NOMO-1 treated with DMSO at 0.1 percent for 48 hours (cell line): ENCODE measurements around the gene ATP2A1.

Experiments
- DNase-seq: peaks from one replicate; lab custom pipeline; 2025; ENCODE audit not compliant: unreplicated experiment; lab: John Stamatoyannopoulos, UW

The ATP2A1 gene

GRCh38 chr16:28878083-28878926, at the start of gene ATP2A1:
TSS of gene ATP2A1 (plus strand) at chr16:28878488. CDS start at chr16:28878672, 184 bp downstream.
- no peak for DNase-seq

- no peak for DNase-seq
These were observed 48.5 kb upstream of the ATP2A1 start for GRCh38 chr16:28829747-28830146.

- no peak for DNase-seq
These were observed 47.8 kb upstream of the ATP2A1 start for GRCh38 chr16:28830531-28830930.

DNA sequence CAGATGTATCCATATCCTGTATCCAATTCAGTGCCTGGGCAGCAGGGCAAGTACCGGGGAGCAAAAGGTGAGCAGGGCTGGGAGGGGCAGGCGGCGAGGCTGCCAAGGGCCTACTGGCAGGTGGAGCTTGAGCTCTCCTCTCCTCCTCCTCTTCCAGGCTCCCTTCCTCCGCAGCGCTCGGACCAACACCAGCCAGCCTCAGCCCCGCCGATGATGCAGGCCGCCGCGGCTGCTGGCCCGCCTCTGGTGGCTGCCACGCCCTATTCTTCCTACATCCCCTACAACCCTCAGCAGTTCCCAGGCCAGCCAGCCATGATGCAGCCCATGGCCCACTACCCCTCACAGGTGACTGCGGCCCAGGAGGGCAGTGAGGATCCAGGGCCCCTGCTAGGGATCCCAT, 43.9 kb upstream of the ATP2A1 start:
- DNase-seq: no peak

- DNase-seq: no peak
These were observed 43.1 kb upstream of the ATP2A1 start for GRCh38 chr16:28834873-28835863.

DNA sequence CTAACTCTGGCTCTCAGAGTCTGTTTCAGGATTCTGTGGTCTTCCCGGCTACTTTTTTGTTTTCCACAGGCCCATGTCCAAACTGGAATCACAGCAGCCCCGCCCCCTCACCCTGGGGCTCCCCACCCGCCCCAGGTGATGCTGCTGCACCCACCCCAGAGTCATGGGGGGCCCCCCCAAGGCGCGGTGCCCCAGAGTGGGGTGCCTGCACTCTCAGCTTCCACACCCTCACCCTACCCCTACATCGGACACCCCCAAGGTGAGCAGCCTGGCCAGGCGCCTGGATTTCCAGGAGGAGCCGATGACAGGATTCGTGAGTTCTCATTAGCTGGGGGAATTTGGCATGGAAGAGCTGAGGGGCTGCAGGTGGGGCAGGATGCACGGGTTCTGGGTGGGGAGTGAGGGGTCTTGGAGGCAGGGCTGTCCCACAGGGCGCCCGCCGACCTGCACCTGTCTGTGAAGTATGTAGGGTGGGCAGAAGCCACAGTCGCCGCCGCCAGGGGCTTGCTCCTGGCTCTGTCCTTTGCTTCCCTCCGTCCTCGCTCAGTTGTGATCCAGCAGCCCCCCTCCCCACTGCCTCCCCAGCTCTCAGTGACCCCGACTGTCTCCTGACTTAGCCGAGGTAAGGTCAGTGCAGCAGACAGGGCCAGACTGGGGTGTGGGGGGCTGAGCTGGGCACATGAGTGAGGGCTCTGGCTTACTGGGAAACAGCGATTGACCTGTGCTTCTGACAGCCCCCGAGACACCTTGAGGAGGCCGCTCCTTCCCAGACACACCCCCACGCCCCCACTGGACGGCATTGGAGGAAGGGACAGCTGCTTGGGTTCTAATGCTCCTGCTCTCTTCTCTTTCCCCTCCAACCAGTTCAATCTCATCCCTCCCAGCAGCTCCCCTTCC, 42.2 kb upstream of the ATP2A1 start:
- DNase-seq: no peak

DNA sequence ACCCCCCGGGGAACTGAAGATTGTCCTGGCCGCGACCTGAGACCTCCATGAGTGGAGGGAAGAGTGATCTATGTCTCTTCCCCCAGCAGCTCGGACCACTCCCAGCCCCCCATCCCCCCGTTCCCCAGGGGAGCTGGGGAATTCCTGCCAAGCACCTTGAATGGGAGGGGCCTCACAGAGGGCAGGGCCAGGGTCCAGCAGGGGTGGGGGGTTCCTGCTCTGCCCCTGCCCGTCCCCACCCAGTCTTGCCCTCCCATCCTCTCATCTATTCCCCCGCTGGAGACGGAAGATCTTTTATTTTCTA, 41.6 kb upstream of the ATP2A1 start:
- DNase-seq: no peak

DNA sequence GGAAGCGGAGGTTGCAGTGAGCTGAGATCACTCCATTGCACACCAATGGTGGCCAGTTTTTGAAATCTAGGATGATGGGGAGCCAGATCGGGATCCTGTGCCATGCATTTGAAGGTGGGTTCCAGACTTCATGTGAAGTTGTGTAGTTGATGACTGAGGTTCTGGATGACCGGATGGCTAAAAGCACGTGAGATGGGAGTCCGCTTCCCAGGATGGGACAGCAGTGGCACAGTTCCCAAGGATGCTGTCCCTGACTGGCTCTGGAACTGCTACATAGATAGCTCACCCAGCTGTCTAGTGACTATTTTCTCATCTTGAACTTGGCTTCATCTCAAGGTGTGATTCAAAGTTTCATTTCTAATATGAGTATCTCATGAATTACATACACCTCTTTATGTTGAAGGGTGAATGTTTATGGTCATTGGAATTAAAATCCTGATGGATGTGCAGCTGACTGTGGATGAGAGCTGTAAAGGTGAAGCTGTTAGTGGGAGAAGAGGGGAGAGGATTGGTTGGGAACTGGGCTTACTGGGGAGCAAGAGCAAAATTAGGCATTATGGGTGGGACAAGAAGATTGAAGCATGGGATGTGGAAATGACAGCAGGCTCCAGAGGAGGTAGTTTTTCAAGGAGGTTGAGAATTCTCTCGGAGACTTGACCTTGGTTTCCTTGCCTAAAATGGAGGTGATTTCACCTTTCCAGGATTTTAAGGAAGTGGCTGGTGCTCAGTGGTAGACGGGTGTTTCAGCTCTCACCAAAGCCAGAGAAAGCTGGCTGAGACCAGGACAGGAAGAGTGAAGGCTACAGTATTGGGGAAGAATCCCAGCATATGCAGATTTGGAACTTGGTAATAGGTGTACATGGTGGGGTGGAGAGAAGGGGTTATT, 40.4 kb upstream of the ATP2A1 start:
- DNase-seq: no peak

DNA sequence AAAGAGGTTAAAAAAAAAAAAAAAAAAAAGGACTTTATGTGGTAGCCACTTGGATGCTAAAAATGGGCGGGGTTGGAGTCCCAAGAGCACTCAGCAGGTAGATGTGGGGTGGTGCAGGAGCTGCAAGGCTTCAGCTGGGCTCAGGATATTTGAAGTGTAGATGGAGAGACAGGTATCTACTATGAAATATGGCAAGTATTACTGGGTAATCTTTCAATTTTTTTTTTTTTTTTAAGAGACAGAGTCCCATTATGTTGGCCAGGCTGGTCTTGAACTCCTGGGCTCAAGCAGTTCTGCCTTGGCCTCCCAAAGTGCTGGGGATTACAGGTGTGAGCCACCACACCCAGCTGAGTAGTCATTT, 39.8 kb upstream of the ATP2A1 start:
- no peak for DNase-seq

DNA sequence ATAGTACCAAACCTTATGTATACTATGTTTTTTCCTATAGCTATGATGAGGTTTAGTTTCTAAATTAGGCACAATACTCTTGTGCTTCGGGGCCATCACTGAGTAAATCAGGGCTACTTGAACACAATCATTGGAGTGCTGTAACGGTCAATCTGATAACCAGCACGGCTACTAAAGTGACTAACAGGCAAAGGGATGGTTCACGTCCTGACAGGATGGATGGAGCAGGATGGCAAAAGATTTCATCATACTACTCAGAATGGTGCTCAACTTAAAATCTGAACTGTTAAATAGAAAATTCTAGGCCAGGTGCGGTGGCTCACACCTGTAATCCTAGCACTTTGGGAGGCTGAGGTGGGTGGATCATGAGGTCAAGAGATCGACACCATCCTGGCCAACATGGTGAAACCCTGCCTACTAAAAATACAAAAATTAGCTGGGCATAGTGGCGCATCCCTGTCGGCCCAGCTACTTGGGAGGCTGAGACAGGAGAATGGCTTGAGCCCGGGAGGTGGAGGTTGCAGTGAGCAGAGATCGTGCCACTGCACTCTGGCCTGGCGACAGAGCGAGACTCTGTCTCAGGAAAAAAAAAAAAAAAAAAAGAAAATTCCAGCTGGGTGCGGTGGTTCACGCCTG, 39.2 kb upstream of the ATP2A1 start:
- no peak for DNase-seq

DNA sequence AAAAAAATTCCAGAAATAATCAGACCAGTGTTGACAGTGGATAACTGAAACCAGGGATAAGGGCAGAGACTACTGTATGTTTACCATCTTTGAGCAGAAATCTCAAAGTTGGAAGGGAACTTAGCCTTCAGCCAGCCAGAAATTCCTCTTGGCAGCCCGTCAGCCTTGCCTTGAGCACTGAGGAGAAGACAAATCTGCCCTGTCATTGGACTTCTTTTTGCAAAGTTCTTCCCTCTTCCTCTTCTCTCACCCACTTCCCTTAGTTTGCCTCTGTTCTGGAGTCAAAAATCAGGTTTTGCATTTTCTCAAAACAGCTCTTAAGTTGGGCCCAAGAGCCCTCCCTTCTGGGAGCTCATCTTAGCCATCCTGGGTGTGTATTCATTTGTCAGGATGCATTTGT, 38.4 kb upstream of the ATP2A1 start:
- no peak for DNase-seq

DNA sequence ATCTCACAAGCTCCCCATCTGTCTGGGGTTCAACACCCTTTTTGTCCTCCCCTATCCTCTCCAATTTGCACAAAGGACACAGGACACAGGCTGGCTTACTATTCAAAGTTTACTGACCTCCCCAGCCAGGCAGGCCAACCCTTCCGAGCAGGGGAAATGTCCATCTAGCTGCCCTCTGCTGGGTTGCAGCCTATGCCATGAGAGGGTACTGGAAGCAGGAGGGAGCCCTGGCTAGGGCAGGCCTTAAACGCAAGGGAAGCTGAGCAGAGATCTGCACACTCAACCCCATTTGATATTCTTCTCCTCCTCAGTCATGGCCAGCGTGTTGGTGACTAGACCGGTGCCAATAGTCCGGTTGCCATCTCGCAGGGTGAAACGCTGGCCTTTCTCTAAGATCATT, 35.6 kb upstream of the ATP2A1 start:
- no peak for DNase-seq

DNA sequence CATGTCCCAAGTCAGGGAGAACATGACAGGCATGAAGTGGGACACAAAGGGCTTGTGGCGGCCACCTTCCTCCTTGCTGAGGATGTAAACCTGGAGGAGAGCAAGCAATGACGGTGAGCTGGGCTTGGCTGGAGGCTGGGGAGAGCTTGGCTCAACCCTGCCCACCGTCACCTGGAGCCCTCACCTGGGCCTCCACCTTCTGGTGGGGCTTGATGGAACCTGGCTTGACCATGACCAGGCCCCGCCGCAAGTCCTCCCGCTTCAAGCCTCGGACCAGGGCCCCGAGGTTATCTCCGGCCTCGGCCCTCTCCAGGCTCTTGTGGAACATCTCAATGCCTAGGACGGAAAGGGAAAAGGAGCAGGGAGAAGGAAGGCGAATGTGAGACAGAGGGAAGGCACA, 34.5 kb upstream of the ATP2A1 start:
- DNase-seq: no peak

DNA sequence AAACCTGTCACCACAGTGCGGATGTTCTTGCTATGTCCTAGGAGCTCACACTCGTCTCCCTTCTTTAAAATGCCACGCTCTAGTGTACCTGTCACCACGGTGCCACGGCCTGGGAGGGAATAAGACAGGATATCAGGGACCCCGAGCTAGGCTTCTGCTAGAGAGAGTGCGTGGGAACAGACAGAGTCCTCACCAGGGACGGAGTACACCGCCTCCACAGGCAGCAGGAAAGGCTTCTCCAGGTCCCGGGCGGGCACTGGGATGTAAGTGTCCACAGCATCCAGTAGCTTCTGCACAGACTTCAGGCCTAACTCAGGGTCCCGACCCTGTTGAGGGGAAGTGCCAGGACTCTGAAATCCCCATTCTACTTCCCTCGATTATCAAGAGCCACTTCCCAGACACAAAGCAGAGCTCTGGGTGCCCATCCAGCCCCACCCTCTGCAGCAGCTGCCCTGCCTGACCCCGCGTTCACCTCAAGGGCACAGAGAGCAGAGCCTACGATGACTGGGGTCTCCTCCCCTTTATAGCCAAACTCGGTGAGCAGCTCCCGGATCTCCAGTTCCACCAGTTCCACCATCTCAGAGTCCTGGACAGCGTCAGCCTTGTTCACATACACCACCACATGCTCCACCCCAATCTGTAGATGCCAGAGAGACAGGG, 33.9 kb upstream of the ATP2A1 start:
- no peak for DNase-seq

DNA sequence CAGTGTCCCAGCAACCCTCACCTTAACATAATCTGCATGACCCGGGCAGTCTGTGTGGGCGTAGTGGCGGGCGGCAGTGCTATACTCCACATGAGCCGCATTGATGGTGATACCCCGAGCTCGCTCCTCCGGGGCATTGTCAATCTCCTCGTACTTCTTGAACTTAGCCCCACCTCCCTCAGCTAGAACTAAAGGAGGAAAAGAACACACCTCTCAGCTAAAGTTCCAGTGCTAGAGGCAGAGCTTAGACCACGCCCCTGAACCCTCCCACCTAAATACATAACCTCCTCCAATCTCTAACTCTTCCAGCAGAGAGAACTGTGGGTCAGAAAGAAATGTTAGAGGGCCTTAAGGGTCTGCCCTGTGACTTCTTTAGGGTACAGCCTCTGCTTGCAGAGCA, 33.0 kb upstream of the ATP2A1 start:
- peak; percentile 62 for DNase-seq

- DNase-seq: no peak
These were observed 32.6 kb upstream of the ATP2A1 start for GRCh38 chr16:28845761-28846079.

GRCh38 chr16:28846080-28846932, 32.0 kb upstream of the ATP2A1 start, which contains the start of gene TUFM:
TSS of gene TUFM (minus strand) at chr16:28846348. CDS start at chr16:28846269, 79 bp downstream.
- DNase-seq: peak; percentile 99

DNA sequence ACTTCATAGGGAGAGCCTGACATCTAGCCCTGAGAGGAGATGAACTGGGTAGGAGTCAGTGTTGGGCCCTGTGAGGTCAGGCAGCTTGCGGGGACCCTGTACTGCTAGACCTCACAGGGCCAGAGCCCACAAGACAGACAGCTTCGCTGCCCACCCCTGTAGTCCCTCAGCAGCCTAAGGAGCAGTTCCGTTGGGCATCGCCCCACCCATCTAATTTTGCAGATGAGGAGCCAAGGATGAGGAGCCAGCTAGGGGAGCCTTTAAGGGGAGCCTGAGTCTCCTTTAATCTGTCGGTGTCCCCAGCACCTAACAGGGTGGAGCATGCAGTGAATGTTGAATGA, 31.4 kb upstream of the ATP2A1 start:
- DNase-seq: no peak
